HG03280 (cell line): ENCODE results near the gene HLA-A.

Experiments
- ATAC-seq: cut with Tn5 transposase; IDR thresholded peaks from one replicate; pipeline ENCODE4 v1.9.1; 2021; ENCODE audit warnings: mild to moderate bottlenecking, moderate library complexity; ENCODE audit not compliant: unreplicated experiment

Gene HLA-A

GRCh38 chr6:29984992-29985391 is 42.7 kb downstream of the HLA-A start:
- no peak for ATAC-seq

DNA sequence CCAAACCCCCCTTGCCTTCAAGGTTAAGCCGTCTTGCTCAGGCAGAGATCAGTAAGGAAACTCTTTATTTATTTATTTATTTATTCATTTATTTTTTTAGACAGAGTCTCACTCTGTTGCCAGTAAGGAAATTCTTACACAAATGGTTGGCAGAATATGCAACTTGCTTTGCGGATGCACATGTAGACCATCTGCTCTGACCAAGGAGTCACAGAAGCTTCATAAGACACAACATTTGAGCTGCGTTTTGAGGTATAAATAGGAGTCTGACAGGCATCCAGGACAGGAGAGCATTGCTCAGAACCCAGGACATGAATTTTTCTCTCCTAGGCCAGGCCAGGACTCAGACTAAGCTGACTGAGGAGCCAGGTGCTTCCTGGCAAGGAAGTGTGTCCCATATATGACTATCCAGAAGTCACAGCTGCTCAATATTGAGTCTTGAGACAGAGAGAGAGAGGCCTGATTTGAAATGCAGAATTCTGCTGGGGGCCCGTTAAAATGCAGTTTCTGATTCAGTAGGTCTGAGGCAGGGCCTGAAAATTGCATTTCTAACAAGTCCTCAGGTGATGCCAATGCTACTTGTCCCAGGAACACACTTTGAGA is 43.9 kb downstream of the HLA-A start:
- ATAC-seq: no peak

- no peak for ATAC-seq
These were observed 46.9 kb downstream of the HLA-A start for GRCh38 chr6:29989211-29989610.

- ATAC-seq: no peak
These were observed 48.6 kb downstream of the HLA-A start for GRCh38 chr6:29990931-29991330.

DNA sequence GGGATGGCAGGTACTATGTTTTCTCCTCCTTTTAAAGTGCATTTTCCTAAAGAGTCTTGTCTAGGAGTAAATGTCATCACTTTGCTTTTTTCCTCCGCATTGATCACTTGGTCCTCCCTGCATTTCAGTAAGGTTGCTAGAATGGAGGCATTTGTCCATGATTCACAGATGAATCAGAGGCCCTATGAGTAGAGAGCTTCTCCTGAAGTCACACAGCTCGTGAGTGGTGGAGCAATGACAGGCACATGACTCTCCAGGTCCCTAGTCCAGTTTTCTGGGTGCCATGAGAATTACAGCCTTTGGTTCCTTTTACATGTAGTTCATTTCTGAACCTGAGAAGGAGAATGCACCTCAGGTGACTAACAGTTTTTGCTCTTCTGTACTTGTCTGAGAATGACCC is 50.5 kb downstream of the HLA-A start:
- no peak for ATAC-seq

DNA sequence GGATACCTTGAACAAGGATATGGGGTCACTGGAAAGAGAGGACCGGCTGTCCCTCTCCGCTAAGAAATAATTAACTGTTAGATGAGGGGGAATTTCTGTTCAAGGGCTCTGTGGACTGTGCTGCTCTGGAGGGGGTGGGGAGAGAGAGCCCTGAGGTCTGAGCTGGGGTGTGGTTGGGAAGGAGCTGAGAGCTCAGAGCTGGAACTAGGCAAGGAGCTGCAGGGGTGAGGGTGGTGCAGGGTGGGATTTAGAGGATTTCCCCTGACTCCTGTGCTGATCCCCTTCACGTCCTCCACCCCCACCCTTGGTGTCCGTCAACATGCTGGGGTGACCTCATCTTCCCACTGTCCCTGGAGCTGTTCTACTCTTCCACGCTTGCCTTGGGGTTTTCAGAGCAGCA is 52.5 kb downstream of the HLA-A start:
- ATAC-seq: no peak

DNA sequence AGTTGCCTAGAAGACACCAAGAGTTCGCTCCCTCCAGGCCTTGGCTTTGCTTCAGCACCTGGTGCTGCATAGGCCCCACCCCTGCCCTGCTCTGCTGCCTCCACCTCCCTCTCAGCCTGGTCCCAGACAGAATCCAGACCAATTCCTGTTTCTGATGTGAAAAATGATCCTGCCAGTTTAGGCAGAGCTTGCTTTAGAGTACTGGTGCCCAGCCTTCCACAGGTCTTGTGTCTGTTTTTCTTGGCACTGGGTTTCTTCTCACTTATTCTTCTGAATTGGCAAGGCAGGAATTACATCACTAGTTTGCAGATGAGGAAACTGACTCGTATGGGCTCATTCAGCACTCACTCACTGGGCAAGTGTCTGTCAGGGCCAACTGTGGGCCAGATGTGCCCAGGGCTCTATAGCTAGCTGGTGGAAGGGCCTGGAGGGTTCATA is 53.0 kb downstream of the HLA-A start:
- ATAC-seq: no peak
